H1 (cell line): ENCODE results near the gene COL26A1. TPM values are rescaled to one million over a fixed set of nuclear protein-coding genes. Genes with fewer than 3 reads are reported as not detected.

Experiments
- CEBPB ChIP-seq: IDR thresholded peaks from 2 replicates; pipeline ENCODE4 v1.6.1; 2012; ENCODE audit warnings: low read depth, low read length
- EP300 ChIP-seq, 2 experiments: IDR thresholded peaks; 1 replicate in 1 of 2; 2 replicates in 1 of 2; pipeline ENCODE4 v1.6.1; 2011 to 2012; ENCODE audit warnings: low read depth in 2 of 2, low read length in 2 of 2, mild to moderate bottlenecking in 2 of 2, borderline replicate concordance in 1 of 2, inconsistent platforms in 1 of 2, moderate library complexity in 1 of 2
- POU5F1 ChIP-seq: IDR thresholded peaks from 2 replicates; pipeline ENCODE4 v1.6.1; 2011; ENCODE audit warnings: low read depth, mild to moderate bottlenecking, low read length, moderate library complexity
- RAD21 ChIP-seq, 2 experiments: IDR thresholded peaks in 1 of 2; conservative IDR thresholded peaks in 1 of 2; 2 replicates each; pipeline ENCODE4 v1.6.1; 2011; ENCODE audit warnings: low read depth in 2 of 2, low read length in 2 of 2, improper control_type of control experiment in 1 of 2, inconsistent platforms in 1 of 2, mild to moderate bottlenecking in 1 of 2, moderate library complexity in 1 of 2
- SIRT6 ChIP-seq: IDR thresholded peaks from one replicate; pipeline ENCODE4 v1.7.1; 2012; ENCODE audit warnings: low read length, inconsistent platforms
- SP4 ChIP-seq: IDR thresholded peaks from 2 replicates; pipeline ENCODE4 v1.6.1; 2012; ENCODE audit warnings: low read length, inconsistent platforms
- TAF7 ChIP-seq: optimal IDR thresholded peaks from 2 replicates; pipeline ENCODE3; 2011; ENCODE audit warnings: low read depth, mild to moderate bottlenecking, inconsistent platforms, low read length, moderate library complexity, borderline replicate concordance
- polyA plus RNA-seq, 7 experiments: library from polyadenylated mRNA; depleted of rRNA in 3 of 7; stranded (reverse) in 5 of 7; unstranded in 2 of 7; fragments of >200 nt in 5 of 7; fragments of 200-250 nt in 2 of 7; gene quantifications; 1 replicate in 5 of 7; 2 replicates in 1 of 7; 4 replicates in 1 of 7; pipeline versions ENCODE4 v1.2.1 to v1.2.3, GENCODE V29; 2011 to 2013; ENCODE audit warnings: missing spikeins in 2 of 7, mixed read lengths in 2 of 7
- total RNA-seq: library from RNA; stranded (reverse); fragmentation: NEBNext Ultra II Directional; extraction: Animal tissue kit (Norgen Biotek cat#: 25700); gene quantifications from 2 replicates; pipeline ENCODE4 v1.2.1, GENCODE V29; 2021

Gene COL26A1
- total and polyA plus RNA-seq, 2 of the 8 experiments (the other 6 are each of a cell fraction or from before 2014, with no cell fraction given): 51.1 to 68.8 TPM

DNA sequence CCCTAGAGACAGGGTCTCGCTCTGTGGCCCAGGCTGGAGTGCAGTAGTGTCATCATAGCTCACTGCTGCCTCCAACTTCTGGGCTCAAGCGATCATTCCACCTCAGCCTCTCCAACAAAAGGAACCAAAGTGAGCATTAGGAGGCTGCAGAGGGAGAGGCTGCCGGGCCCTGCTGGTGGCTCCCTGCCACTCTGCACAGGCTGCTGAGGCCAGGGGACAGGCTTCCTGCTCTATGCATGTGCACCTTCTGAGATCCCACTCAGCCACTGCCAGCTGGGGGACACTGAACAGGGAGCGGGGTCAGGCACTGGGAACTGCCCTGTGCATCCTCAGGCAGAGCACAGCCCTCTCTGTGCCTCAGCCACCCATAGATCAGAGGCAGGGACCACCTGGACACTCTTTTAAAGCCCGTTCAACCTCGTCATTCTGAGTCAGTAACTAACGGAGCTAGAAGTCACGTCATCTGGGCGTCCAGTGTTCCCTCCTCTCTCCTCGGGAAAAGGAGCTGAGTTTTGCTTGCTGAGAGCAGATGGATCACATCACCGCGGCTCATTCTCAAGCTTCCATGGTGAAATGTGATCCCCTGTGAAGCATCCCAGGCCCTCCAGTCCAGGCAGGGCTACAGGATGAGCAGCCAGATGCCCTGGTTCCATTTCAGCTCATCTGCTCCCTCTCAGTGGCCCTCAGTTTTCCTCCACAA, 156.8 kb downstream of the COL26A1 start (continued):
- TF ChIP-seq SP4 (no peak), TAF7 (no peak), RAD21 (IDR thresholded peaks at IDR 0.05 in 1 of 2, conservative IDR thresholded peaks at IDR 0.05 in 1 of 2; ENCODE audit: low read depth in 2 of 2, low read length in 2 of 2) (no peak), EP300 (IDR thresholded peaks at IDR 0.05; ENCODE audit: borderline replicate concordance in 1 of 2, low read depth in 2 of 2, low read length in 2 of 2) (no peak), POU5F1 (no peak), CEBPB (no peak), SIRT6 (no peak)
